ENCODE data around the gene EHD2. TPM values are rescaled to one million over a fixed set of nuclear protein-coding genes. Genes with fewer than 3 reads are reported as not detected.

EHD2 gene
- total and polyA plus RNA-seq, 2 of the 13 experiments (the other 11 are each of a cell fraction or from before 2014, with no cell fraction given) = 0.09 to 0.28 TPM

DNA sequence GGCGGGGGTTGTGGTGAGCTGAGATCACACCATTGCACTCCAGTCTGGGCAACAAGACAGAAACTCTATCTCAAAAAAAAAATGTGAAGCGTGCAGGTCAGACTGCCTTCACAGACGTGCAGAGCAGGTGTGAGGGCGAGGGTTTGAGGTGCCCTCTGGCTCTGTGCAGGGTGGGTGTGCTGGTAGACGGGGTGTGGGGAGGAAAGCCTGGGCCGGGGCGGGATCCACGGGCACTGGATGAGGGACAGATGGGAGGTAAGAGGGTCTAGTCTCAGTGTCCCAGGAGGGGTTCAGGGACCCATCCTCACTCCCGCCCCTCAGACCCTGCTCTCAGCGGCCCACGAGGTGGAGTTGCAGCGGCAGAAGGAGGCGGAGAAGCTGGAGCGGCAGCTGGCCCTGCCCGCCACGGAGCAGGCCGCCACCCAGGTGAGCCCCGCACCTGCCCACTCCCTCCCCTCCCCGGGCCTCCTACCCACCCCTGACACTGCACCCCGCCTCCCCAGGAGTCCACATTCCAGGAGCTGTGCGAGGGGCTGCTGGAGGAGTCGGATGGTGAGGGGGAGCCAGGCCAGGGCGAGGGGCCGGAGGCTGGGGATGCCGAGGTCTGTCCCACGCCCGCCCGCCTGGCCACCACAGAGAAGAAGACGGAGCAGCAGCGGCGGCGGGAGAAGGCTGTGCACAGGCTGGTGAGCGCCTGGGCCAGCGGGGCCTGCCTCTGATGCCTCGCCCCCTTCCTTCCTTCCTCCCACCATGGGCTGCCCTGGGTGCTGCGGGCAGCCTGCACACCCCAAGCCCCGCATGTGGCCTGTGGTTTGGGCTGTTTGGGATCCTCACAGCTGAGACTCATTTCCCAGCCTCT, 41.2 kb downstream of the EHD2 start:
- CTCF ChIA-PET (ENCODE audit: low intra/inter-chr PET ratio, low total read pairs) = no interaction called here
- Histone ChIP-seq H3K79me2 (ENCODE audit: insufficient read depth, low read length) (no peaks in the 10 kb centered on the region), H3K4me1 (ENCODE audit: insufficient read depth, low read length) (peaks cover 32% of the 10 kb centered on the region), H3K9me3 (ENCODE audit: low read length) (no peaks in the 10 kb centered on the region), H3K4me2 (ENCODE audit: low read depth, low read length) (no peak overlapping the region), H3K9ac (ENCODE audit: insufficient read depth, low read depth, low read length) (no peak overlapping the region), H3K27ac (ENCODE audit: extremely low read length, insufficient read depth, low read length) (no peak overlapping the region), H2AFZ (ENCODE audit: low read length) (no peak overlapping the region), H3K4me3 (replicated peaks in 1 of 3; ENCODE audit: insufficient read depth in 1 of 3, low read depth in 2 of 3, low read length in 3 of 3) (no peak overlapping the region), H3K27me3 (ENCODE audit: control insufficient read depth in 1 of 2, insufficient read depth in 2 of 2, low read length in 2 of 2) (no peaks in the 10 kb centered on the region), H3K36me3 (replicated peaks in 1 of 2; ENCODE audit: control insufficient read depth in 1 of 2, insufficient read depth in 2 of 2, low read length in 2 of 2) (peaks cover 34 to 74% of the 10 kb centered on the region in 2 experiments; a peak in 4 of 5 replicates), H4K20me1 (ENCODE audit: insufficient read depth, low read length) (0 out of 2 replicates have a peak, but pooled peaks cover 12% of the 10 kb centered on the region)
- no TSS peak for BruUV-seq (replicated peaks)
- FAIRE-seq (no peak), ATAC-seq (no peak), DNase-seq (ENCODE audit: low spot score) (no peak)
- no peak for TF ChIP-seq NFATC3 (CRISPR knock-in tag; IDR thresholded peaks at IDR 0.05)
- no peak for TF ChIP-seq SETDB1 (CRISPR knock-in tag; IDR thresholded peaks at IDR 0.05; ENCODE audit: borderline replicate concordance)
- no peak for TF ChIP-seq ZNF790 (CRISPR knock-in tag; IDR thresholded peaks at IDR 0.05; ENCODE audit: borderline replicate concordance)
- TF ChIP-seq AGO2 (optimal IDR thresholded peaks at IDR 0.05; ENCODE audit: low read depth, low read length) = peak; percentile 3
- TF ChIP-seq RBFOX2 (IDR thresholded peaks at IDR 0.05; ENCODE audit: low read depth, low read length) = peak; percentile 57
- POLR2A ChIA-PET = no interaction called here
- in situ Hi-C loops (cut with HindIII; ENCODE audit: extremely low pct_ligation_motif_present, low pct_unique_long_range_greater_than_20kb) = no loop called here
- intact Hi-C loops (cut with micrococcal nuclease; ENCODE audit: unreplicated experiment) = no loop called here
- WGBS (ENCODE audit: low lambda C conversion rate) = 96% methylated on average over 11 of the region's 37 CpGs

DNA sequence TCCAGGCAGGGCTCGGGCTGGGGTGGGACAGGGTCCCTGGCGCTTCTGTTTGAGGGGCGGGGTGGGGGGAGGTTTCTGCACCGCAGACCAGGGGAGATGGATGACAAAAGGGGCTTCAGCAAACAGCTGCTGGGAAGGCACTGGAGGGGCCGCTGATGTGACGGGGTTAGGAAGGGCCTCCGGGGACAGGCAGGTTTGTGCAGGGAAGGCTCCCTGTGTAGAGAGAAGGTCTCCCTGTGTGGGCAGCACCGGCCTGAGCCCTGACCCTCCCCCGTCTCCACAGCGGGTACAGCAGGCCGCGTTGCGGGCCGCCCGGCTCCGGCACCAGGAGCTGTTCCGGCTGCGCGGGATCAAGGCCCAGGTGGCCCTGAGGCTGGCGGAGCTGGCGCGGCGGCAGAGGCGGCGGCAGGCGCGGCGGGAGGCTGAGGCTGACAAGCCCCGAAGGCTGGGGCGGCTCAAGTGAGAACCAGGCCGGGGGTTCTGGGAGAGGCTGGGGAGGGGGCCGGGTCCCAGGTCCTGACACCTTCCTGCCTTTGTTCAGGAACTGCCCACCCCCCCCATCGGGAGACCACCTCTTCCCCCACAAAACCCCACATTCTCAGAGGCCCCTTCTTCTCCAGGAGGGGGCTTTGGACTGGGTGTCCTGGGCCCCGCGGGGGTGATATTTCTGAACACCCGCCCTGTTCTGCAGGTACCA, 42.0 kb downstream of the EHD2 start:
- H3K27me3 ChIP-seq (ENCODE audit: control insufficient read depth in 1 of 2, insufficient read depth in 2 of 2, low read length in 2 of 2) = no peaks in the 10 kb centered on the region
- H2AFZ ChIP-seq (ENCODE audit: low read length) = no peak overlapping the region
- in situ Hi-C loops (cut with HindIII; ENCODE audit: extremely low pct_ligation_motif_present, low pct_unique_long_range_greater_than_20kb) (no loop called here), intact Hi-C loops (cut with micrococcal nuclease; ENCODE audit: unreplicated experiment) (no loop called here)
- no peaks in the 10 kb centered on the region for H3K79me2 ChIP-seq (ENCODE audit: insufficient read depth, low read length)
- ATAC-seq (no peak), DNase-seq (ENCODE audit: low spot score) (no peak), FAIRE-seq (no peak)
- 0 out of 2 replicates have a peak, but pooled peaks cover 5% of the 10 kb centered on the region for H4K20me1 ChIP-seq (ENCODE audit: insufficient read depth, low read length)
- no peak overlapping the region for H3K4me3 ChIP-seq (replicated peaks in 1 of 3; ENCODE audit: insufficient read depth in 1 of 3, low read depth in 2 of 3, low read length in 3 of 3)
- H3K9me3 ChIP-seq (ENCODE audit: low read length) = no peaks in the 10 kb centered on the region
- ChIA-PET CTCF (ENCODE audit: low intra/inter-chr PET ratio, low total read pairs) (no interaction called here), POLR2A (interaction anchor here (1.1 kb wide), 1 partner anchor 10 kb away, joined by 4 read pairs; the partner anchor contains the start of gene NOP53)
- H3K4me2 ChIP-seq (ENCODE audit: low read depth, low read length) = no peak overlapping the region
- TF ChIP-seq RBFOX2 (IDR thresholded peaks at IDR 0.05; ENCODE audit: low read depth, low read length) = 0 out of 2 replicates have a peak, but pooled peaks have one; percentile 45
- TF ChIP-seq, protein P1, sequence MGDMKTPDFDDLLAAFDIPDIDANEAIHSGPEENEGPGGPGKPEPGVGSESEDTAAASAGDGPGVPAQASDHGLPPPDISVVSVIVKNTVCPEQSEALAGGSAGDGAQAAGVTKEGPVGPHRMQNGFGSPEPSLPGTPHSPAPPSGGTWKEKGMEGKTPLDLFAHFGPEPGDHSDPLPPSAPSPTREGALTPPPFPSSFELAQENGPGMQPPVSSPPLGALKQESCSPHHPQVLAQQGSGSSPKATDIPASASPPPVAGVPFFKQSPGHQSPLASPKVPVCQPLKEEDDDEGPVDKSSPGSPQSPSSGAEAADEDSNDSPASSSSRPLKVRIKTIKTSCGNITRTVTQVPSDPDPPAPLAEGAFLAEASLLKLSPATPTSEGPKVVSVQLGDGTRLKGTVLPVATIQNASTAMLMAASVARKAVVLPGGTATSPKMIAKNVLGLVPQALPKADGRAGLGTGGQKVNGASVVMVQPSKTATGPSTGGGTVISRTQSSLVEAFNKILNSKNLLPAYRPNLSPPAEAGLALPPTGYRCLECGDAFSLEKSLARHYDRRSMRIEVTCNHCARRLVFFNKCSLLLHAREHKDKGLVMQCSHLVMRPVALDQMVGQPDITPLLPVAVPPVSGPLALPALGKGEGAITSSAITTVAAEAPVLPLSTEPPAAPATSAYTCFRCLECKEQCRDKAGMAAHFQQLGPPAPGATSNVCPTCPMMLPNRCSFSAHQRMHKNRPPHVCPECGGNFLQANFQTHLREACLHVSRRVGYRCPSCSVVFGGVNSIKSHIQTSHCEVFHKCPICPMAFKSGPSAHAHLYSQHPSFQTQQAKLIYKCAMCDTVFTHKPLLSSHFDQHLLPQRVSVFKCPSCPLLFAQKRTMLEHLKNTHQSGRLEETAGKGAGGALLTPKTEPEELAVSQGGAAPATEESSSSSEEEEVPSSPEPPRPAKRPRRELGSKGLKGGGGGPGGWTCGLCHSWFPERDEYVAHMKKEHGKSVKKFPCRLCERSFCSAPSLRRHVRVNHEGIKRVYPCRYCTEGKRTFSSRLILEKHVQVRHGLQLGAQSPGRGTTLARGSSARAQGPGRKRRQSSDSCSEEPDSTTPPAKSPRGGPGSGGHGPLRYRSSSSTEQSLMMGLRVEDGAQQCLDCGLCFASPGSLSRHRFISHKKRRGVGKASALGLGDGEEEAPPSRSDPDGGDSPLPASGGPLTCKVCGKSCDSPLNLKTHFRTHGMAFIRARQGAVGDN (CRISPR knock-in tag; IDR thresholded peaks at IDR 0.05) = no peak
- no peak for TF ChIP-seq TP53 (CRISPR knock-in tag; conservative IDR thresholded peaks at IDR 0.05)
- no peak for TF ChIP-seq HNRNPK (IDR thresholded peaks at IDR 0.05; ENCODE audit: low read depth, low read length, poor library complexity, severe bottlenecking)
- TF ChIP-seq XBP1 (CRISPR knock-in tag; IDR thresholded peaks at IDR 0.05) = no peak
- TF ChIP-seq RBM22 (optimal IDR thresholded peaks at IDR 0.05; ENCODE audit: low read length) = peak; percentile 53
- TF ChIP-seq AGO2 (optimal IDR thresholded peaks at IDR 0.05; ENCODE audit: low read depth, low read length) = peak; percentile 59
- no peak overlapping the region for H3K27ac ChIP-seq (ENCODE audit: extremely low read length, insufficient read depth, low read length)
- peaks cover 28 to 66% of the 10 kb centered on the region in 2 experiments; a peak in 4 of 5 replicates for H3K36me3 ChIP-seq (replicated peaks in 1 of 2; ENCODE audit: control insufficient read depth in 1 of 2, insufficient read depth in 2 of 2, low read length in 2 of 2)
- H3K9ac ChIP-seq (ENCODE audit: insufficient read depth, low read depth, low read length) = no peak overlapping the region
- BruUV-seq (replicated peaks) = no TSS peak
- H3K4me1 ChIP-seq (ENCODE audit: insufficient read depth, low read length) = peaks cover 28% of the 10 kb centered on the region
- WGBS (ENCODE audit: low lambda C conversion rate) = 93% methylated on average over 30 of the region's 36 CpGs

All from HepG2 (cell line).